PFSK-1 (cell line): ENCODE measurements around the gene USP13.

Source experiments
- FOXP2 ChIP-seq: optimal IDR thresholded peaks from 2 replicates; pipeline ENCODE3; 2011; ENCODE audit warnings: borderline replicate concordance, control low read depth, inconsistent platforms; ENCODE audit not compliant: insufficient read depth; ENCODE audit errors: extremely low read length, extremely low read depth
- POLR2AphosphoS5 ChIP-seq: IDR thresholded peaks from 2 replicates; pipeline ENCODE4 v1.6.1; 2012; ENCODE audit warnings: low read depth, mild to moderate bottlenecking, control low read depth, low read length, moderate library complexity
- SIN3A ChIP-seq: IDR thresholded peaks from 2 replicates; pipeline ENCODE4 v1.6.1; 2012; ENCODE audit warnings: mild to moderate bottlenecking, low read length, moderate library complexity, borderline replicate concordance; ENCODE audit not compliant: insufficient read depth
- TAF1 ChIP-seq: IDR thresholded peaks from 2 replicates; pipeline ENCODE4 v1.6.1; 2012; ENCODE audit warnings: low read length, control low read depth, borderline replicate concordance; ENCODE audit not compliant: insufficient read depth
- TF ChIP-seq, protein P1 (sequence below), 2 experiments: IDR thresholded peaks; 2 replicates each; pipeline versions ENCODE4 v1.6.1 to v1.8.0; 2011 to 2012; ENCODE audit warnings: low read depth in 2 of 2, low read length in 2 of 2, control low read depth in 1 of 2, inconsistent platforms in 1 of 2, mild to moderate bottlenecking in 1 of 2, moderate library complexity in 1 of 2; ENCODE audit not compliant: insufficient read depth in 1 of 2

USP13 gene

DNA sequence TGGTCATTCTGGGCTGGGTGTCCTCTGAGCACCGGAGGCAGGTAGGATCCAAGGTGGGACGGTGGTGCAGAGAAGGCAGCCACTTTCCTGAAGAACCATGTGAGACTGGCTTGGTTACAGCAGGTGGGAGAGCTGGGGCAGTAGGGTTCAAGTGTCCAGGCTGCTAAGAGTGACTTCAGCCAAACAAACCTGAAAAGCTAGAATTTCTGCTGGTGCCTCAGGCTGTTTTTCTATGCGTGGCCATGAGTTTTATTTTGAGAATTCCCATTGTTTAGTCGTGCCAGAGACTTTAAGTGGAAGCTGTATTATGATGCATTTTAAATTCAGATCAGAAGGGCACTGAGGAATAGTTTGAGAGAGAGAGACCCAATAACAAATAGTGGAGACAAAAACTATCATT, 20.1 kb downstream of the USP13 start:
- no peak for TF ChIP-seq SIN3A
- TF ChIP-seq, protein P1, sequence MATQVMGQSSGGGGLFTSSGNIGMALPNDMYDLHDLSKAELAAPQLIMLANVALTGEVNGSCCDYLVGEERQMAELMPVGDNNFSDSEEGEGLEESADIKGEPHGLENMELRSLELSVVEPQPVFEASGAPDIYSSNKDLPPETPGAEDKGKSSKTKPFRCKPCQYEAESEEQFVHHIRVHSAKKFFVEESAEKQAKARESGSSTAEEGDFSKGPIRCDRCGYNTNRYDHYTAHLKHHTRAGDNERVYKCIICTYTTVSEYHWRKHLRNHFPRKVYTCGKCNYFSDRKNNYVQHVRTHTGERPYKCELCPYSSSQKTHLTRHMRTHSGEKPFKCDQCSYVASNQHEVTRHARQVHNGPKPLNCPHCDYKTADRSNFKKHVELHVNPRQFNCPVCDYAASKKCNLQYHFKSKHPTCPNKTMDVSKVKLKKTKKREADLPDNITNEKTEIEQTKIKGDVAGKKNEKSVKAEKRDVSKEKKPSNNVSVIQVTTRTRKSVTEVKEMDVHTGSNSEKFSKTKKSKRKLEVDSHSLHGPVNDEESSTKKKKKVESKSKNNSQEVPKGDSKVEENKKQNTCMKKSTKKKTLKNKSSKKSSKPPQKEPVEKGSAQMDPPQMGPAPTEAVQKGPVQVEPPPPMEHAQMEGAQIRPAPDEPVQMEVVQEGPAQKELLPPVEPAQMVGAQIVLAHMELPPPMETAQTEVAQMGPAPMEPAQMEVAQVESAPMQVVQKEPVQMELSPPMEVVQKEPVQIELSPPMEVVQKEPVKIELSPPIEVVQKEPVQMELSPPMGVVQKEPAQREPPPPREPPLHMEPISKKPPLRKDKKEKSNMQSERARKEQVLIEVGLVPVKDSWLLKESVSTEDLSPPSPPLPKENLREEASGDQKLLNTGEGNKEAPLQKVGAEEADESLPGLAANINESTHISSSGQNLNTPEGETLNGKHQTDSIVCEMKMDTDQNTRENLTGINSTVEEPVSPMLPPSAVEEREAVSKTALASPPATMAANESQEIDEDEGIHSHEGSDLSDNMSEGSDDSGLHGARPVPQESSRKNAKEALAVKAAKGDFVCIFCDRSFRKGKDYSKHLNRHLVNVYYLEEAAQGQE (IDR thresholded peaks at IDR 0.05; ENCODE audit: insufficient read depth in 1 of 2, low read depth in 2 of 2, low read length in 2 of 2), result no peak
- TF ChIP-seq FOXP2, result no peak

- TF ChIP-seq SIN3A (no peak), FOXP2 (no peak), POLR2AphosphoS5 (no peak), TAF1 (no peak)
- TF ChIP-seq, protein P1 (IDR thresholded peaks at IDR 0.05; ENCODE audit: insufficient read depth in 1 of 2, low read depth in 2 of 2, low read length in 2 of 2), result no peak
These were observed 20.7 kb downstream of the USP13 start for GRCh38 chr3:179673523-179673922.

- TF ChIP-seq SIN3A (no peak), TAF1 (no peak), POLR2AphosphoS5 (no peak), FOXP2 (no peak)
- TF ChIP-seq, protein P1 (IDR thresholded peaks at IDR 0.05; ENCODE audit: insufficient read depth in 1 of 2, low read depth in 2 of 2, low read length in 2 of 2), result no peak
These were observed 23.2 kb downstream of the USP13 start for GRCh38 chr3:179676081-179676480.

DNA sequence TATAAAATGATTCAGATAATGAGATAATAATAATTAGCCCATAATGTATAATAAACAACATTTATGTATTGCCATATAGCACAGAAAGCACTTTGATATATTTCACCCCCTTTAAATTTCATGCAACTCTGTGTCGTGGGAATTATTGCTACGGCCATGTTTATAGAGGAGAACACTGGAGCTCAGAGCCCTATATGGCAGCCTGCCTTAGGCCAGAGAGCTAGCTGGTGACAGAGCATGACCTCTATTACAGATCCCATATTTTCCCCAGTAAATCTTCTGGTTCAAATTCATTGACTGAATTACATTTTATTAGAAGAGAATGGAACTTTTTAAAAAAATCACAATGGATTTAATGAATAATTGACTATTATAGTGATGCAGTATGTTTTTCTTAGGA, 25.0 kb downstream of the USP13 start:
- TF ChIP-seq, protein P1 (IDR thresholded peaks at IDR 0.05; ENCODE audit: insufficient read depth in 1 of 2, low read depth in 2 of 2, low read length in 2 of 2), result no peak
- no peak for TF ChIP-seq SIN3A
- no peak for TF ChIP-seq TAF1
- no peak for TF ChIP-seq FOXP2
- no peak for TF ChIP-seq POLR2AphosphoS5

- TF ChIP-seq TAF1 (no peak), FOXP2 (no peak), POLR2AphosphoS5 (no peak), SIN3A (no peak)
- TF ChIP-seq, protein P1 (IDR thresholded peaks at IDR 0.05; ENCODE audit: insufficient read depth in 1 of 2, low read depth in 2 of 2, low read length in 2 of 2), result no peak
These were observed 28.8 kb downstream of the USP13 start for GRCh38 chr3:179681492-179682263.
